NB4 (cell line): ENCODE measurements around the gene CACNA2D3.
A peak's percentile ranks its signal among the peaks of the same experiment; 100 is the strongest.

Source experiments
- DNase-seq: peaks from one replicate; pipeline ENCODE4 v3.0.0; 2010; ENCODE audit warnings: low read depth
- H3K4me3 ChIP-seq: one replicate; pipeline ENCODE4 v1.5.1; 2011; ENCODE audit warnings: mild to moderate bottlenecking, low read depth, low read length, moderate library complexity
- CTCF ChIP-seq: IDR thresholded peaks from one replicate; pipeline ENCODE4 v1.5.1; 2012; ENCODE audit warnings: low read depth, low read length
- MAX ChIP-seq: IDR thresholded peaks from 2 replicates; pipeline ENCODE4 v1.6.1; 2011; ENCODE audit warnings: low read depth, low read length
- MYC ChIP-seq: IDR thresholded peaks from 2 replicates; pipeline ENCODE4 v1.6.1; 2011; ENCODE audit warnings: low read depth, low read length
- POLR2A ChIP-seq: IDR thresholded peaks from 2 replicates; pipeline ENCODE4 v1.6.1; 2011; ENCODE audit warnings: mild to moderate bottlenecking; ENCODE audit not compliant: insufficient read length; ENCODE audit errors: extremely low read depth

The CACNA2D3 gene

GRCh38 chr3:54259636-54260035 is 137.3 kb downstream of the CACNA2D3 start:
- TF ChIP-seq POLR2A (no peak), CTCF (no peak), MYC (no peak), MAX (no peak)
- H3K4me3 ChIP-seq, result no peak overlapping the region
- DNase-seq, result no peak

- no peak overlapping the region for H3K4me3 ChIP-seq
- DNase-seq, result no peak
- TF ChIP-seq MYC, result no peak
- TF ChIP-seq CTCF, result no peak
- TF ChIP-seq MAX, result no peak
- no peak for TF ChIP-seq POLR2A
Observed at GRCh38 chr3:54261141-54261540, 138.8 kb downstream of the CACNA2D3 start.

- TF ChIP-seq MAX (0 out of 2 replicates have a peak, but pooled peaks have one; percentile 11), MYC (0 out of 2 replicates have a peak, but pooled peaks have one; percentile 22), CTCF (no peak), POLR2A (no peak)
- H3K4me3 ChIP-seq, result no peak overlapping the region
- peak; percentile 55 for DNase-seq
Observed at GRCh38 chr3:54262541-54262940, 140.2 kb downstream of the CACNA2D3 start.

- H3K4me3 ChIP-seq, result no peak overlapping the region
- DNase-seq, result no peak
- no peak for TF ChIP-seq MAX
- TF ChIP-seq MYC, result no peak
- TF ChIP-seq CTCF, result no peak
- no peak for TF ChIP-seq POLR2A
Observed at GRCh38 chr3:54262946-54263345, 140.6 kb downstream of the CACNA2D3 start.

GRCh38 chr3:54264050-54264449 is 141.7 kb downstream of the CACNA2D3 start:
- DNase-seq, result no peak
- no peak overlapping the region for H3K4me3 ChIP-seq
- TF ChIP-seq MYC, result no peak
- TF ChIP-seq CTCF, result no peak
- TF ChIP-seq MAX, result no peak
- TF ChIP-seq POLR2A, result no peak

GRCh38 chr3:54270816-54271526 is 148.6 kb downstream of the CACNA2D3 start:
- no peak for TF ChIP-seq CTCF
- no peak for TF ChIP-seq MYC
- no peak for TF ChIP-seq MAX
- TF ChIP-seq POLR2A, result no peak
- no peak overlapping the region for H3K4me3 ChIP-seq
- no peak for DNase-seq
